Cerebellar nuclear complex (tissue), 1 donor: Measurements from ENCODE around the gene KLK10.

Experiments used
- DNase-seq, 2 experiments: peaks; one replicate each; lab custom pipeline; 2025; lab: John Stamatoyannopoulos, UW

The KLK10 gene, protein sequence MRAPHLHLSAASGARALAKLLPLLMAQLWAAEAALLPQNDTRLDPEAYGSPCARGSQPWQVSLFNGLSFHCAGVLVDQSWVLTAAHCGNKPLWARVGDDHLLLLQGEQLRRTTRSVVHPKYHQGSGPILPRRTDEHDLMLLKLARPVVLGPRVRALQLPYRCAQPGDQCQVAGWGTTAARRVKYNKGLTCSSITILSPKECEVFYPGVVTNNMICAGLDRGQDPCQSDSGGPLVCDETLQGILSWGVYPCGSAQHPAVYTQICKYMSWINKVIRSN

DNA sequence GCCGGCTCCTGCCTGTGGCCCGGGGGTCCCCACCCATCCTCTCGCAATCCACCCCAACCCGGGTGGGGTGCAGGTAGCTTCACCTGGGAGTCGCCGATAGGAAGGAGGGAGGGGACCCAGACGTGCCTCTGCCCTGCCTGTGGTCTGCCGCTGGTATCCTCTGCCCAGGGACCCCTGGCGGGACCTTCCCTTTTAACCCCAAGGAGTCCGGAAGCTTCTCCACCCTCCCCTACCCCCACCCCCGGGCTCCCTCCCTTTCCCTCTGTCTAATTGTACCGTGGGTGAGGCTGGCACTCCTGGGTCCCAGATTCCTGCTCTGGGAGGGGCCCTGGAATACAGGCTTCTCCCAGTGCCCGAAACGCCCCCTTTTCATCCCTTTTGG, at the start of gene KLK10:
Gene KLK10, minus strand, starts transcription at position 166 of the 382 bp plus-strand sequence. CDS start 579 bp downstream, outside the sequence.
- DNase-seq = no peak

DNA sequence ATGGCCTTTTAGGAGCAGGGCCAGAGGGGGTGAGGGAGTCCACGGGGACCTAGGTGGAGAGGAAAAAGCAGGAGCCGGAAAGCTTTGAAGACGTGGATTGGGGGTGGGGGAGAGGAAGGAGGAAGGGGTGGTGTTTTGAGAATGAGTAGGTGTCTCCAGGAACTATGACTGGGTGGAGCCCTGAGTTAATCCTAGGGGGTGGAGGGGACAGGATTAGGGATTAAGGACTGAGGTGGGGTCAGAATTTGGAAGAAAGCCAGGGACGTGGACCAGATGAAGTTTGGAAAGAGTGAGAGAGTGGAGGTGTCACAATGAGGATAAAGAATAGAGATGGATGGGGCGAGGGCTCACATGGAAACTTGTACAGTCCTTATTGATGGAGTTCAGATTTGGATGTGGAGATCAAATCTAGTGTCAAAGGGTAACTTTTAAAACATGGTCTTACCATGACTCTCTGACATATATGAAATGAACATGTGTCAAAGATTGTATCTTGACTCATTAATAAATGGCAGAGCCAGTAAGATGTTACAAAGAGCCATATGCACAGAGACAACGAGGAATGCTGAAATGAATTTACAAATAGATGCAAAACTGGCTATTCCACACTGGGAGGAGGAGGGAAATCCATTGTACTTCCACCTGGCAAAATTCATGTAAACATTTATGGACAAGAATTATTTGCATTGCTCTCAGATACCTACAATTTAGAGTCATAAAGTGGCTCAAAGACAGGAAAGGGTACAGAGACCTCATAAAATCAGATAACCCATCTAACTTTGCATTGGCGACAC, 47.1 kb upstream of the KLK10 start:
- DNase-seq = no peak

DNA sequence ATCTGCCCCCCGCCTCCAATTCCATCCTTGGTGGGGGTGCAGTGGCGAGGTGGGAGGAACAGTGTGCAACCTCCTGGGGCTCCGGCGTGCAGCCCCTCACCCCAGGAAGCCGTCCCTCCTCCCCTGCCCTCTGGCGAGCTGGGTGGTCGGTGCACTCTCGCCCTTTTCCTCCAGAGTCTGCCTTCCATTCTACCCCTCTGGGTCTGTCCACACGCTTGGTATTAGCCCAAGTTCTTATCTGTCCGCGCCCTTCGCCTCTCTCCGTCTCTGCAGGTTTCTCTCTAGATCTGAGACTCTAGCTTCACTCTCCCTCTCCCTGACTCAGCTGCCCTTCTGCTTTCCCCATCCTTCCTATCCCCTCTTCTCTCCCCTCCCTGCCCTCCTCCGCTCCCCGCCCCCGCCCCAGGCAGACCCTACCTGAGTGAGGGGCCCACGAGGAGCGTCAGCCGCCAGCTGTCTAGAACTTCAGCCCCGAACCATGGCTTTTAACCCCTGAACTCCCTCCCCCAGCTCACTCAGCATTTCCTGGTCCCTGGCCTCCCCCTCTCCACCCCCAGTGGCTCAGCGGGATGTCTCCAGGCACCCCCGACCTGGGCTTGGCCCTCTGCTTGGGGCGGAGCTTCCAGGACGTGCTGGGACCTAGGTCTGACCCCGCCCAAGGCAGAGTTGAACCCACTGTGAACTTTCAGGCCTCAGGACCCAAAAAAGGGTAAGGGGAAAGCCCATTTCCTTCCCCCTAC, 45.9 kb upstream of the KLK10 start:
- DNase-seq = no peak

DNA sequence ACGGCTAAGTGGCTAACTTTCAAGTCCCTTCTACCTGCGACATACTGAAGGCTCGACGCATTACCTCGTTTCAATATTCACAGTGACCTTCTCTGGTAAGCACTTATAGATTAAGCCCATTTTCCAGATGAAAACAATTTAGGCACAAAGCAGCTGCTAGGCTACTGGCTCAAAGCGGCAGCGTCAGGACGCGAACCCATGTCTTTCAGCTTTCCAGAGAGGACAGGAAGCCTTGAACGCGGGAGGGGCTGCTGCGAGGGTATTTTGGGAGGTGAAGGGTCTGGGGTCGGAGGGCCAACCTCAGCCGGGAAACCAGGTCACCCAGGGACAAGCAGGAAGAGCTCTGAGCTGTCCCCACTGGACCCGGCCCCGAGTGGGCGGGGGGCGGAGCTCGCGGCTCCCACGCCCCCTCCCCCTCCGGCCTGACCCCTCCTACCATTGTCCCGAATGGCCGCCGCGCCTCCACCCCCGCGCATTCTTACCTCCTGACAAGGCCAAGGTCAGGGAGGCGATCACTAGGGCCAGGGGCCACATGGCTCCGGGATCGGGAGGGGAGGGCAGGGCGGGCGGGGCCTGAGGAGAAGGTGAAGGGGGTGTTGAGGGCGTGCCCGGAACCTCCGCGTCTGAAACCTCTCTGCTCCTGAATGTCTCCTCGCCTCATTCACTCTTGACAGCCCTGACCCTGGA, 45.2 kb upstream of the KLK10 start, which contains the start of gene KLK13:
Gene KLK13, minus strand, starts transcription at position 559 of the 687 bp plus-strand sequence. Its CDS starts 25 bp downstream, at position 534.
- no peak for DNase-seq

DNA sequence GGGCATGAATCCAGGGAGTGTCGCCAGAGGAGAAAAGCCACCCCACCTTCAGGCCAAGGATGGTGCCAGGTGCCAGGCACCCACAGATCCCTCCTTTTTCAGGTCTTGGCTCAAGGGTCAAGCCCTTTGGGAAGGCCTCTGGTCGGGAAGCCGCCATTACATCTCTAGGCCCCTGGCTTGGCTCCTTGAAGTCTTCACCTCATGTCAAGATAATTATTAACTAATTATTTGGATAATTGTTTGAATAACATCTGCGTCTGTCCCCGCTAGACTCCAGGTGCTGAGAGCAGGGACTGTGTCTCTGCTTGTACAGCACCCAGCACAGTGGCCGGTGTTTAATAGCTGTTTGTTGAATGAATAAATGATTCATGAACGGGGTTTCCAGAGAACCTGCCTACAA, 44.2 kb upstream of the KLK10 start:
- no peak for DNase-seq

DNA sequence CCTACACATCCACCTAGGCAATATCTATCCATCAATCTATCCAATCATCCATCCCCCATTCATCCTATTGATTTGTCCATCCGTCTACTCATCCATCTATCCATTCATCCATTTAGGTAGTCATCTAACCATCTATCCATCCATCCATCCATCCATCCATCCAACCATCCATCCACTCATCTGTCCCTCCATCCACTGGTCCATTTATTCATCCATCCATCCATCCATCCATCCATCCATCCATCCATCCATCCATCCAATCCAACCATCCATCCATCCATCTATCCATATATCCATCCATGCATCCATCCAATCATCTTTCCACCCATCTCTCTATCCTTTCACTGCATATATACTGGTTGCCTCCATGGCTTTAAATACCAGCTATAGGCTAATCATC, 41.5 kb upstream of the KLK10 start:
- DNase-seq = no peak

DNA sequence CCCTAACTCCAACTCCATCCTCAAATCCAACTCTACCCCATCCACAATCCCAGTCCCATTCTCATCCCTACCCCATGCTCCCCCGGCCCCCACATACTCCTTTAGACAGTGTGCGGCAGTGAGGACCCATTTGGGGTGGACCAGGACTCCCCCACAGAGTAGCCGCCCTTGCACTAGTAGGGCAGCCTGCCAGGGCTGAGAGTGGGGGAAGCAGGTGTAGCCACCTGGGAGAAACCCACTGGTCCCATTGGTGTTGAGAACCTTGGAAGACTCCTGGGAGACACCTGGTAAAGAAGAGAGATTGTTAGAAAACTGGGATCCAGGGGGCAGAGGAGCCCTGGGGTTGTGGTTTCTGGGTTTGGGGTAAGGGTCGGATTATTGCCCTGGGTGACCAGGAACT, 40.8 kb upstream of the KLK10 start:
- no peak for DNase-seq

DNA sequence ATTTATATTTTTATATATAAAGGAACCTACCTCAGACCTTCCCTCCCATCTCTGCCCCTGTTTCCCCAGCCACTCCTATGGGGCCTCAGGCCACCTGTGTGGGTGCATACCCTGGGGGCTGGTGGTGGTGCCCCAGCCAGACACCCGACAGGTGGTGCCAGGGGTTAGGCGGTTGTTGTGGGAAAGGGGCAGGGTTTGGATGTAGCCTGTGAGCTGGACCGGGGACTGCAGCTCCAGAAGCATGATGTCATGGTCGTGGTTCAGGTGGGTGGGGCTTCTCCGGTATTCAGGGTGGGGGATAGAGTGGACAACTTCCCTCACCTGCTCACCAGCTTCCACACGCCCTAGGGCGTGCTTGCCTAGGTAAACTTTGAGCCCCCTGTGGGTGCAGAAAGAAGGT, 40.2 kb upstream of the KLK10 start:
- DNase-seq = no peak

DNA sequence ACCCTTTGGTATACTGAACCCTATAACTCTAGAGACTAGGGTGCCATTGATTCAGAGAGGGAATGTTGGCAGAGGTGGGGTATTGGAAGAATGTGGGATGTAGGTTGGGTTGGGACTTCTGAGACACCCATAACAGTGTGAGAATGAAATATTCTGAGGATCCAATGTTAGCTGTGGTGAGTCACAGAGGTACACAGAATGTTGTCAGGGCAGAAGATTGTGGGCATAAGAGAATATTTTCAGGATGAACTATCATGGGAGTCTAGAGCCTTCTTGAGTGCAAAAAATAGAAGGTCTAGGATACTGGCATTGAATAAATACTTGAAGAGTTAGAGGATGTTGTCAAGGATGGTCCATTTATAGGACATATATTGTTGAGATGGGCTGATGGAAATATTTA, 36.4 kb upstream of the KLK10 start:
- DNase-seq = no peak

DNA sequence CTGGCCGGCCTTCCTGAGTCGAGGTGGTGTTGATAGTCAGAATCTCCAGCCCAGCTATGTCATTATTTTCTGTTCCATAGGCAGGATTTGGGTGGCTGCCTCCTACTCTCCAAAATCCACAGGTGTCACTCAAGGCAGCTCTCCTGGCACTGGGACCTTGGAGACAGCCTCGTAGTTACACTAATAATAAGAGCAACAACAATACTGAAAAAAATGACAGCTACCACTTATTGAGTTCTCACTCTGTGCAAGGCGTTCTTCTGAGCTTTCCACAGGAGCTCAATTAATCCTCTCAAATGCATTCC, 27.5 kb upstream of the KLK10 start:
- no peak for DNase-seq

DNA sequence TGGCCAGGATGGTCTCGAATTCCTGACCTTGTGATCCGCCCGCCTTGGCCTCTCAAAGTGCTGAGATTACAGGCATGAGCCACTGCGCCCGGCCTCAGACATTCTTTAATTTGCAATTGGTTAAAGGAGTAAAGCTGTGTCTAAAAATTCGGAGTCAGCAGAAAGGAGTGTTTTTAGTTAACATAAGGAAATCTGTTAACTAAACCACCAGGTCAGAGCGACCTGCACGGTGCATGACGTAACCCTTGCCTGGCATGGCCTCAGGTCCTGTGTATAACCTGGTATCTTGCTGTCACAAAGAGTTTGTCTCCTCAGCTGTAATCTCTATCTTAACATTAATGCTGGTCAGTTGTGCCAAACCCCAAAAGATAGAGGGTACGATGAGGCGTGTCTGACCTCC, 24.8 kb upstream of the KLK10 start:
- no peak for DNase-seq

DNA sequence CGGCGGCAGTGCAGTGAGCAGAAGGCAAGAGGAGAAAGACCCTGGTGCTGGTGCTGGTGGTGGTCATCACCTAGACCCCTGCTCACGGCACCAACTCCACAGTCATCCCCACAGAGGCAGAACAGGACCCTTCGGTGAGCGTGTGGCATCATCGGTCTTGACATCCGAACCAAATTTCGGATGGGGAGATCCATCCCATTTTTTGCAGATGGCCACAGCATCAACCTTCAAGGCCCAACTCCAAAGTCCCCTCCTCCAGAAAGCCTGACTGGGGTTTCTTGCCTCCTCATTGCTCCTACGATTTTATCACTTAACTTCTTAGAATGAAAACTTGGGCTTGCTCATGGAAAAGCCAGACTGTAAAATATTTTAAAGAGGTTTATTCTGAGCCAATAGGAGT, 24.0 kb upstream of the KLK10 start:
- no peak for DNase-seq

DNA sequence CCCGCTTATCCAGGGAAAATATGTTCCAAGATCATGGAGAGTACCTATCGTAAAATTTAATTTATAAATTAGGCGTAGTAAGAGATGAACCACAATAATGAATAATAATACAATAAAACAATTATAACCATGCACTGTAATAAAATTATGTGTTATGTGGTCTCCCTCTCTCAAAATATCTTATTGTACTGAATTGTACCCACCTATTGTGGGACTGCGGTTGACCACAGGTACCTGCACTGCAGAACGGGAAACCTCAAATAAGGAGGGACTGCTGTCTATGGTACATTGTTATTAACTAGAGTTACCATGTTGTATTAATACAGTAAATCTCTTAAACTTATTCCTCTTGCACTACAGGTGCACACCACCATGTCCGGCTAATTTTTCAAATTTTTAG, 20.6 kb upstream of the KLK10 start:
- no peak for DNase-seq

DNA sequence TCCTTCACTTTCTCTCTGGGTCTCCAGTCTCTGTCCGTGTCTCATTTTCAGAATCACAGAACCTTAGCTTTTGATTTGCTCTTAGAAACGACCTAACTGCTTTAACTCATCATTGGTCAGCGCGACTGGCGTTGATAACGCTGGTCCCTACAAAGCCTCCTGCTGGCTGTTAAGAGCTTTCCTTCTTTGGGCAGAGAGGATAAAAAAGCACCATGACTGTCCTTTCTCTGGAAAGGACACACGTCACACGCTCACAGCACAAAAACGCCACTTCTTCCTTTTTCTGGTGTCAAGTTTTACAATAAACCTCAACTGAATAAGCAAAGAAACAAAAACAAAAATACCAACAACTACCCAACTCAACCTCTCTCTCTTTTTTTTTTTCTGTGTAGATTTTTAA, 17.0 kb upstream of the KLK10 start:
- no peak for DNase-seq

DNA sequence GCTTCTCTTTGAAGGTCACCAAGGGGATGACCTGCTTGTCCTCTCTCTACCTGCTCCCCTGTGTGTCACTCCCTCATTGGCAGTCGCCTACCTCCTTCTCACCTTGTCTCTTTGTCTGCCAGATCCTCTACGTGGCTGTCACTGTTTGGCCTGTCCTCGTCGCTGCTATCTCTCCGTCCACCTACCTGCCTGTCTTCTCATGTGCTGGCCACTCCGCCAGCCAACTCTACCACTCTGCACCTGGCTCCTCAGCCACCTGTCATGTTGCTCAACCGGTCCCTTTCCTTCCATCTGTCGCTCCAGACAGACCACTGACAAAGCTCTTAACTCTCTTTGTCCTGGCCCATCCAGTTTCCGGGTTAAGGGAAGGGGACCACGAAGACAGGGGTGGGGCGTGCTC, 15.2 kb upstream of the KLK10 start, which contains the start of gene KLK12:
Gene KLK12, minus strand, starts transcription at position 299 of the 400 bp plus-strand sequence. CDS start 381 bp downstream, outside the sequence.
- no peak for DNase-seq

DNA sequence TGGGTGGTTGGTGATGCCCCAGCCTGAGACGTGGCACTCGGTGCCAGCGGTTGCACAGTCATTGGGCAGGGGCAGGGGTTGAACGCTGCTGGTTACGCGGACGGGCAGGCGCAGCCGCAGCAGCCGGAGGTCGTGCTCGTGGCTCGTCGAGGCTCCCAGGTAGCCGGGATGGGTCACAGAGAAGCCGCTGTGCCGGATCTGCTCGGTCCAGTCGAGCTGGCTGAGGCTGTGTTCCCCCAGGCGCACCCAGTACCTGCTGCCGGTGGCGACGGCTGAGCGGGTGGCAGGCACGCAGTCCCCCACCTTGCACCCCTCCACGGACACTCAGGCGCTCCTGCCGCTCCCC, 12.3 kb upstream of the KLK10 start:
- no peak for DNase-seq

DNA sequence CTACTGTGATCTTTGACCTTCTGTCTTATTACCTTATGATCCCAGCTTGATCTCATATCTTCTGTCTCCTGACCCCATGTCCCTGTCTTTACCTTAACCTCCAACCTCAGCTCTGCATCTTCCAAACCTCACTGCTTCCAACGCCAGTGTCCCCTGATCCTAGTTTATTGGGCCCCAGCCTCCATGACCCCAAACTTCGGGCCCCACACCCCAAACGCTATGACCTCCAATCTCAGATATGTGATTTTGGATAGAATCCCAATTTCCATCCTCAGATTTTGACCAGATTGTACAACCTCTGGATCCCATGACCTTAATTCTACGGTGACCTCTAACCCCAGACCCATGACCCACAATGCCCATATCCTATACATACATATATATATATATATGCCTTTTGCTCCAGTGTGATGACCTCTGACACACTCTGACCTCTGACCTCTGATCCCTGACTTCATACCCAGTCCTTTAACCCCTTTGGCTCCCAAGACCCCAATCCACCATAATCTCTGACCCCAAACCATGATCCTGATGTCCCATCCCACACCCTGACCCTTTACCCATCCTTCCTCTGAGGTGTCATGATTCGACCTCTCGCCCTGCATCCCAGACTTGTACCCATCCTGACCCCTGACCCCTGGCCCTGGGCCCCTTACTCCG, 11.8 kb upstream of the KLK10 start:
- no peak for DNase-seq

DNA sequence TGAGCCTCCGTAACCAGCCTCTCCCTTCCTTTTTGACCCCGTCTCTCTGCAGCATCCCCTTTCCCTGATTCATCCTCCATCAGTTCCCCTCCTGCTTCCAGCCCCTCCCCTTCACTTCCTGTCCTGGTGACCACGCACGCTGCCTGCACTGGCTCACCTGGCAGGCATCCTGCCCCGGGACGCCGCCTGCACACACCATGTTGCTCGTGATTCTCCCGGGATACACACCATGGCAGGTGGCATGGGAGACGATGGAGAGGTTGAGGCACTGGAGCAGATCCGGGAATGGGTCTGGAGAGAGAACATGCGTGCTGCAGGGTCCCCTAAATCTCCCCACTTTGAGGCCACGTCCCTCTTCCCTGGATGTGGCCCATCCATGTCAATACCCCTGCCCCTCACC, 11.1 kb upstream of the KLK10 start:
- DNase-seq = no peak

DNA sequence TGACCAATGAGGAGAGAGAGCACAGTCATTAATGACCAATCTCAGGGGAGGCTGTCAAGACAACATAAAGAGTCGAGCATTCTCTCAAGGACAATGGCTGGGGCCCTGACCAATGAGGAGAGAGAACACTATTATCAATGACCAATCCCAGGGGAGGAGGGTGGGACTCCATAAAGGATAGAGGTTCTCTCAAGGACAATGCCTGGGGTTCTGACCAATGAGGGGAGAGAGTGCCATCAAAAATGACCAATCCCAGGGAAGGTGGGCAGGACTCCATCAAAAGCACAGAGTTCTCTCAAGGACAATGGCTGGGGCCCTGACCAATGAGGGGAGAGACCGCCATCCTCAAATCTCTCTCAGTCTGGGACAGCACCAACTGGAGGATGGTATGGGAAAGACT, 10.2 kb upstream of the KLK10 start:
- no peak for DNase-seq

DNA sequence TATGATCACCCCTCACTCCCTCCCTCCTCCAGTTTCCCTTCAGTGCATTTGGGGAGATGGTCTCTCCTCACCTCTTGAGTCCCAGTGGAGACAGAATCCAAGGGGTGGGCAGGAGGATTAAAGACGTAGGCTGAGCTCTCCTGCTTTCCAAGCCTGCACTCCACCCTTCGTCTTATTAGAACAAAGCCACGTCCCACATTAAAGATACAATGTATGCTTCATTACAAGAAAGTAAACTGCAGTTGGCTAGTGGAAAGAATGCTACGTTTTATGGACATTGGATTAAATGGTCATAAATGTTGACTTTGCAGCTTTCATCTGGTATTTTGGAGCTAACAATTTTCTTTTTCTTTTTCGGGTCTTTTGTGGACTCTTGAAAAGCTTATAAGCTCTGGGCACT, 8.4 kb upstream of the KLK10 start:
- no peak for DNase-seq

DNA sequence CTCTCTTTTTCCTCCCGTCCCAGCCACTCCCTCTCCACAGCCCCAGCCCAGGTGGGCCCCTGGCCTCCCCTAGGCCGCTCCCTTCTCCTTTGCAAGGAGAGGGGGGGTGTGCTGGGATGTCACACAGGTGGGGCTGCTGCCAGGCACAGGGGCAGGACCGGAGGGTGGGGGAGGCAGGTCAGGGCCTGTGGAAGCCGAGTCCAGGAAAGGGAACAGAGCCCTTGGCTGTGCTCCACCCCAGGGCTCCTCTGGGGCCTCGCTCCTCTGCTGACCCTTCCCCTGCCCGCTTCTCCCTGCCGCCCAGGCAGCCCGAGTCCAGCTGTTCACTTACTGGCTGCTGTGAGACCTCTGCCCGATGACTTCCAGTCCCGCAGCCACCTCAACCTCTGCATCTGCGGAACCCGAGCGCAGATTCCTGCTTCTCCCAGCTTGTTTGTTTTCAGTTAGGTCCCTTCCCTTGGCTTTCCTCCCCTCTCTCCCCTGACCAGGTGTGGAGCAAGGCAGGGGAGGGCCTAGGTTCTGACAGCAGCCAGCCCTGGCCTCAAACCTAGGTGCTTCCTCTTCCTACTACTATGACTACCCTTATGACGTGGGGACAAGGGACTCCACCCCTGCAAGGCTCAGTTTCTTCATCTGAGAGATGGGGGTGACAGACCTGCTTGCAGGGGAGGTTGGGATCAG, 7.8 kb upstream of the KLK10 start:
- no peak for DNase-seq

DNA sequence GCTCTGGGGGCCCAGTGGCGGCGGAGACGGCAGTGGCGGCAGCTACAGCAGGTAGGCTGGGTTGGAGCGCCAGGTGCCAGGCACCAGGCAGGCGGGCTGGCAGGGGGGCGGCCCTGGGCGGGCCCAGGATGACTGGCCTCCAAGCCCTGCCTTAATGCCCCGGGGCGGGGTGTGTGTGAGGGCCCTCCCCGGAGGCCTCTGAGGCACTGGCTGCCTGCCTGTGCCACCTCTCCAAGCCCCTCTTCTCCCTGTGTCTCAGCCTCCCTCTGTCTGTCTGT, 7.0 kb upstream of the KLK10 start, which contains the start of gene KLK11:
Gene KLK11, minus strand, starts transcription at position 63 of the 278 bp plus-strand sequence. CDS start 985 bp downstream, outside the sequence.
- DNase-seq = no peak
